WI38 (cell line): ENCODE measurements around the gene KIRREL1.

Experiments used
- H3K4me3 ChIP-seq: 2 replicates; pipeline ENCODE4 v1.5.1; 2011; ENCODE audit warnings: low read depth, mild to moderate bottlenecking, control low read depth, low read length
- TF ChIP-seq, protein P1 (sequence below): IDR thresholded peaks from 2 replicates; pipeline ENCODE4 v1.5.1; 2012; ENCODE audit warnings: low read depth, mild to moderate bottlenecking, control low read depth, low read length

The KIRREL1 gene

DNA sequence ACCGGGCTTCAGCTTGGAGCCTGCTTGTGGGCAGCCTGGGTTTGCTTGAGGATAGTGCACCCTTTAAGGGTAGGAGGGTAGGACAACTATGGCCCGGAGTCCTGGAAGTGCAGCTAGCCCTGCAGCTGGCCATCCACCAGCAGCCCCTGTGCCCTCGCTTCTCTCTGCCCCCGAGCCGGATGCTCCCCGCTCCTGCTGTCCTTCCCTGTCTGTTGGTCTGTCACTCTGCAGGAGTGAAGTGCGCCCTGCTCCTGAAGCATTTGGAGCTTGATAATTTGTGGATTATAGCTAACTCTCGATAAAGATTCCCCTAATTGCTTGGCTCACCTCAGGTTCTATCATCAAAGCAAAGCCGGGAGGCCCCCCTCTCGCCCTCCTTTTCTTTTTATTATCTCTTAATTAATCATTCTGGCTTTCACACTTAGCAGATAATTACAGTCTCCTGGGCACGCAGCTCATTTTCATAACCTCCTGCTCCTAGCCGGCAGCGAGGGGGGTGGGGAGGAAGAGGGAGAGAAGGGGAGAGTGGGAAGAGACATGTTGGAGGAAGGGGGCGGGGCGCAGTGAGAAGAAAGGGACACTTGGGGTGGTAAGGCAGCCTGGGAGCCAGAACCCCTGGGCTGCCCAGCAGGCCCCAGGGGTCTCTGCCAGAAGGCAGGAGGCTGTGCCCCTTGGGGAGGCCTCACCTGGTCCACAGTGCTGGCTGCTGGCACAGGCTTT lies 14.4 kb downstream of the KIRREL1 start:
- H3K4me3 ChIP-seq, result no peak overlapping the region
- TF ChIP-seq, protein P1, sequence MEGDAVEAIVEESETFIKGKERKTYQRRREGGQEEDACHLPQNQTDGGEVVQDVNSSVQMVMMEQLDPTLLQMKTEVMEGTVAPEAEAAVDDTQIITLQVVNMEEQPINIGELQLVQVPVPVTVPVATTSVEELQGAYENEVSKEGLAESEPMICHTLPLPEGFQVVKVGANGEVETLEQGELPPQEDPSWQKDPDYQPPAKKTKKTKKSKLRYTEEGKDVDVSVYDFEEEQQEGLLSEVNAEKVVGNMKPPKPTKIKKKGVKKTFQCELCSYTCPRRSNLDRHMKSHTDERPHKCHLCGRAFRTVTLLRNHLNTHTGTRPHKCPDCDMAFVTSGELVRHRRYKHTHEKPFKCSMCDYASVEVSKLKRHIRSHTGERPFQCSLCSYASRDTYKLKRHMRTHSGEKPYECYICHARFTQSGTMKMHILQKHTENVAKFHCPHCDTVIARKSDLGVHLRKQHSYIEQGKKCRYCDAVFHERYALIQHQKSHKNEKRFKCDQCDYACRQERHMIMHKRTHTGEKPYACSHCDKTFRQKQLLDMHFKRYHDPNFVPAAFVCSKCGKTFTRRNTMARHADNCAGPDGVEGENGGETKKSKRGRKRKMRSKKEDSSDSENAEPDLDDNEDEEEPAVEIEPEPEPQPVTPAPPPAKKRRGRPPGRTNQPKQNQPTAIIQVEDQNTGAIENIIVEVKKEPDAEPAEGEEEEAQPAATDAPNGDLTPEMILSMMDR, result no peak

DNA sequence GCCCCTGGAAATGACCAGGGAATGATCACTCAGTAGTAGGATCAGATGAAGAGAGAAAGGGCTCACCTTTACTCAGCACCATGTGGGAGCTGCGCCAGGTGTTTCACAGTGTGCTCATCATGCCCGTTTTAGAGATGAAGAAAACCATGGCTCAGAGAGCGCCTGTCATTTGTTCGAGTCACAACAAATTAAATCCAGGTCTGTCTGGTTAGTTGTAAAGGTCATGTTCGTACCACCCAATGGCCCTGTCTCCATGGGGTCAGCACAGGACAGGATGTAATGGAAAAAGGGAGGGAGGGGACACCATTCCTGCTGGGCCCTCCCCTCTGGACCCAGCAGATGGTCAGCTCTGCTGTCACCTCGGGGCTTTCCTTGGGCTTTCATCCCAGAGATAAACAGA lies 15.2 kb downstream of the KIRREL1 start:
- H3K4me3 ChIP-seq, result no peak overlapping the region
- TF ChIP-seq, protein P1, result no peak

DNA sequence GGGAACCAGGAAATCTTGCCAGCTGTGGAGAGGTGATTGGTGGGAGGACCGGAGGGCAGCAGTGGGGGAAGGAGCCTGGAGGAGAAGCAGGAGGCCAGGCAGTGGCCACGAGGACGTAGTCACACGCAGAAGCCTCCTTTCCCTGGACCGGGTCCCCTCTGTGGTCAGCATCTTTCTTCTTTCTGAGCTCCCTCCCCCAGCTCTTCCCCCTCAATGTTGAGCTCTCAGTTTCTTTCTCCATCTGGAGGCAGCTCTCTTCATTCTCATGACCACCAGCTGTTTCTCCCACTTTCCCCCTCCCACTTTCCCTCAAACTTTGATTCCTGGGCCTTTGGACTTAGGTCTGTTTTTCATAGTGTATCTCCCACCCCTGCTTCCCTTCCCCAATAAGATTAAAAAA lies 18.3 kb downstream of the KIRREL1 start:
- TF ChIP-seq, protein P1, result no peak
- peak overlapping the region; percentile 47 for H3K4me3 ChIP-seq

DNA sequence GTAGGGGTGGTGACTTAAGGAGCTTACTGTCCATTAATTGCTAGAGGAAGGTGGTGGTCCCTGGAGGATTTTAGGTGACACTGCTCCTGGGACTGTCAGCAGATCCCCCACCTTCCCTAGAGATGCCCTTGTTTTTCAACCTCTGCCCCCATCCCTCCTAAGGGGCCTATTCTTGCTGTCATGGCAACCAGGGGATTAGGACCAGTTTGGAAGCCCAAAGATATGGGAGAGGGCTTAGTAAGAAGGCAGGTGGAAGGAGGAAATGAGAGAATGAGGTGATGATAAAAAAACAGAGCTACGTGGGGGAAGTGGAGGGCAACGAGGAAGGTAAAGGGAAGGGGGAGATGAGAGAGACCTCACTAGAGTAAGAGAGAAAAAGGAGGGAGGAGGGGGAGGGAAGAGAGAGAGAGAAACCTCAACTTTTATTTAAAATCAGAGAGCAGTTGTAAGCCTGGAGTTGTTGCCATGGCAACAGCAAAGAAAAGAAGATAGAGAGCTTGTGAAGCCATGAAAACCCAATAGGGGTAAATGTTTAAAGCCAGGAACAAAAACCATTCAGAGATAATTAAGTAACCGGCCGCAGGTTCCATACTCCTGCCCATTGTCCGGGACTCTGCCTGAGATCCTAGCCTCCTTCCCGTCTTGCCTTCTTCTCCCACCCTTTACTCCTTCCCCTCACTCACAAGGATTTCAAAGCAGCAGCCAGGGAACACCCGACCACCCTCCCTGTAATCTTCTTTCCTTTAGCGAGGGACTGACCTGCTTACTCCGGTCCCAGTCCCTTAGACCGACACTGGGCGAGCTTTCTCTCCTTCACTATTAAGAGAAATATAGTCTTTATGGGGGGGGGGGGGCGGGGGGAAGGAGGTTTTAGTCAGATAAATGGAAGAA lies 20.6 kb downstream of the KIRREL1 start:
- H3K4me3 ChIP-seq, result no peak overlapping the region
- TF ChIP-seq, protein P1, result no peak

DNA sequence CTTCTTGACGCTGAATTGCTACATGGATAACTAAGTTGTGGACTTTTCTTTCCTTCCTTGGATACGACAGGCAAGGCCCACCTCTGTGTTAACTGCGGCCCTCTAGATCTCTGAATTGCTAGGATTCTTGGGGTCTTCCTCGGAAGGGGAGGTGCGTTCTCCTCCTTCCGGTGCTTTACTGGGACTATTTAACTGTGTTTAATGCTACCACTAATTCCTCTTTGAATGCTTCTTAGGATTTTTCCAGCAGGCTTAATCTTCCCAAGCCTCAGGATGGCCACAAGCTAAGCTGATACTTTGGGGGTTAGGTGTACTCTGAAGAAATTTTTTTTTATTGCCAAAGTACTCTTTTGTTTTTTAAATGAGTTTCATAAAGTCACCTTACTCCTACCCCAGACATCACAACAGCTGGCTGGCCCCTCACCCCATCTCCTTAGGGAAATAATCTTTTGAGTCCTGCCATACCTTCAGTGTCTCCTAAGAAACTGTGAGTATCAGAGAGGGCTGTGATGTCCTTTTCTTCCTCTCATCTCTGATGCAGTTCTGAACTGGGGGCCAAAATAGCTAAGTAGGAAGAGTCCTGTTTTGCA lies 21.4 kb downstream of the KIRREL1 start:
- H3K4me3 ChIP-seq, result no peak overlapping the region
- TF ChIP-seq, protein P1, result no peak

DNA sequence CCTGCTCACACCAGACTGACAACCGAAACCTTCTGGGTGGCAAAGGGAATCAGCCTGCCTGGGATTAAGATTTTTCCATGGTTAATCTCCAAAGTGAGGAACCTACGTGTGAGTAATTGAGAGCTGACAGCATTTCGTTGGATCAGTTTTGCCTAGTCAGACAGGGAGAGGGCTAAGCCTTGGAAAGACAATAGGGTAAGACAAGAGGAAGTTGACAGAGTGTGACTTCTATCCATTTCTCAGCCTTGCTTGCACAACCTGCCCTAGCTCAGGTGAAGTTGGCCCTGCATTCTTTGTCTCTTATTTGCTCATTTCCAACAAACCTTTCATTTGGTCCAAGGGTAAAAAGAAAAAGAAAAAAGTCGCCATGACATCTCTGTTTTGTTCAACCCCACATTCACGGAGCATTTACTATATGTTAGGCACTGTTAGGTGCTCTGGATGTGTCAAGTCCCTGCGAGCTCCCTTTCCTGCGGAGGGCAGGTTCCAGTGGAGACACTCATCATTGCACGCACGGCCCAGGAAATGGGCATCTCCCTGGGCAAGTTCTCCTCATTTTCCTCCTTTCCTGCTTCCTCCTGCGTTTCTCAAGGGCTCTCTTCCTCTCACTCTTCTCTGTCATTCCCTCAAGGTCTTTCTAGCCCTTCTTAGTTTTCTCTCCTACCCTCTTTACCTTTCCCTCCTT lies 23.3 kb downstream of the KIRREL1 start:
- H3K4me3 ChIP-seq, result no peak overlapping the region
- TF ChIP-seq, protein P1, result no peak
